GM21367 (cell line): ENCODE measurements around the gene SLC25A22.

Experiments
- ATAC-seq: cut with Tn5 transposase; IDR thresholded peaks from one replicate; pipeline ENCODE4 v1.9.1; 2021; ENCODE audit not compliant: unreplicated experiment

SLC25A22 gene

GRCh38 chr11:774873-775592 is 23.0 kb downstream of the SLC25A22 start:
- ATAC-seq: no peak

- ATAC-seq: no peak
These were observed 24.3 kb downstream of the SLC25A22 start for GRCh38 chr11:773830-774229.

- ATAC-seq: no peak
These were observed 24.7 kb downstream of the SLC25A22 start for GRCh38 chr11:773425-773824.

- no peak for ATAC-seq
These were observed 25.4 kb downstream of the SLC25A22 start for GRCh38 chr11:772429-773390.

GRCh38 chr11:771617-772204 is 26.4 kb downstream of the SLC25A22 start:
- no peak for ATAC-seq

GRCh38 chr11:770642-771616 is 27.2 kb downstream of the SLC25A22 start:
- no peak for ATAC-seq

- no peak for ATAC-seq
These were observed 28.0 kb downstream of the SLC25A22 start for GRCh38 chr11:769887-770641.

GRCh38 chr11:767238-767637 is 30.8 kb downstream of the SLC25A22 start:
- ATAC-seq: no peak

GRCh38 chr11:766936-767210 is 31.2 kb downstream of the SLC25A22 start:
- no peak for ATAC-seq

- no peak for ATAC-seq
These were observed 31.8 kb downstream of the SLC25A22 start for GRCh38 chr11:766106-766935.

- no peak for ATAC-seq
These were observed 32.3 kb downstream of the SLC25A22 start for GRCh38 chr11:765802-766091.

- ATAC-seq: no peak
These were observed 32.9 kb downstream of the SLC25A22 start for GRCh38 chr11:765025-765801.

GRCh38 chr11:764322-765024 is 33.6 kb downstream of the SLC25A22 start:
- ATAC-seq: no peak

- no peak for ATAC-seq
These were observed 34.3 kb downstream of the SLC25A22 start for GRCh38 chr11:763549-764321.

- ATAC-seq: no peak
These were observed 35.0 kb downstream of the SLC25A22 start for GRCh38 chr11:763073-763463.

- ATAC-seq: no peak
These were observed 35.5 kb downstream of the SLC25A22 start for GRCh38 chr11:762421-763072.
